Epithelial cell of esophagus (primary cell): ENCODE results near the gene PDZD4.

ENCODE experiments used
- DNase-seq: peaks from one replicate; pipeline ENCODE4 v3.0.0; 2010; ENCODE audit warnings: low read depth
- H3K4me3 ChIP-seq: 2 replicates; pipeline ENCODE4 v1.5.1; 2011; ENCODE audit warnings: mild to moderate bottlenecking, low read length, control low read depth
- CTCF ChIP-seq: IDR thresholded peaks from 2 replicates; pipeline ENCODE4 v1.5.1; 2011; ENCODE audit warnings: low read depth, mild to moderate bottlenecking, low read length, control low read depth, inconsistent platforms; ENCODE audit not compliant: insufficient read depth; ENCODE audit errors: missing control alignments

The PDZD4 gene

GRCh38 chrX:153875391-153876111, 45.2 kb upstream of the PDZD4 start:
- no peak for TF ChIP-seq CTCF

GRCh38 chrX:153874366-153875125, 44.2 kb upstream of the PDZD4 start:
- no peak for TF ChIP-seq CTCF
- no peak overlapping the region for H3K4me3 ChIP-seq
- no peak for DNase-seq

More at GRCh38 chrX:153875391-153876111, 45.2 kb upstream of the PDZD4 start:
- peak; percentile 27 for DNase-seq
- no peak overlapping the region for H3K4me3 ChIP-seq

- no peak overlapping the region for H3K4me3 ChIP-seq
- TF ChIP-seq CTCF, result no peak
- no peak for DNase-seq
Observed at GRCh38 chrX:153874085-153874365, 43.7 kb upstream of the PDZD4 start.

- no peak overlapping the region for H3K4me3 ChIP-seq
- no peak for DNase-seq
- TF ChIP-seq CTCF, result no peak
Observed at GRCh38 chrX:153873282-153874084, 43.1 kb upstream of the PDZD4 start.

- DNase-seq, result no peak
Observed at GRCh38 chrX:153871946-153872878, 41.9 kb upstream of the PDZD4 start.

More at GRCh38 chrX:153871946-153872878, 41.9 kb upstream of the PDZD4 start:
- no peak overlapping the region for H3K4me3 ChIP-seq
- TF ChIP-seq CTCF, result no peak
